DMS153 (cell line): Measurements from ENCODE around the gene GMPR.
A peak's percentile ranks its signal among the peaks of the same experiment; 100 is the strongest.
"Not testable (repeated sequence)": the region's sequence is repeated elsewhere in the genome, so short reads cannot be mapped to it uniquely, and the experiment has no call there.

Experiments
- DNase-seq: peaks from one replicate; lab custom pipeline; 2025; lab: John Stamatoyannopoulos, UW

The GMPR gene

DNA sequence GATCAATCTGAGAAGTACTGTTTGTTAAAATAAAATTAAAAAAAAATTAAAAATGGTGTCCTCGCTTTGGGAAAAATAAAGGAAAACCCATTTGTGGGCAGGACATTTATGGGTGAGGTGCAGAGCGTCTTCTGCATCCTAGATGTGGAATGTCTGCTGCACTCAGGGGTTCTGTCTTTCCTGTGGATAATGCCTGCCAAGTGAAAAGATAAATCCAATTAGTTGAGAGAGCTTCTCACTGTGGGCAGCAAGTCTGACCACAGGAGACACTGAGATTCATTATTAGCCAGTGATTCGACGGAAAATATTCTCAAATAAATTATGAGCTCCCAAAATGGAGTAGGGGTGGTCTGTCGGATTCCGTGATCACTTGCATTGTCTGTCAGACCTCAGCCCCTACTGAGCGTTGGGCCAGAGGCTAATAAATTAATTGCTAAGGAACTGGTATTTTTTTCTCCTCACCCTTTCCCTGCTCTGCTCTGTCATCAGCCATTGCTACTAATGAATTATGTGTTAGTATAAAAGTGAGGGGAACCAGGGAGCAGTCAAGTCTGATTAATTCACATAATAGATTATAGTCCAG lies 10.0 kb downstream of the GMPR start:
- DNase-seq, result no peak

DNA sequence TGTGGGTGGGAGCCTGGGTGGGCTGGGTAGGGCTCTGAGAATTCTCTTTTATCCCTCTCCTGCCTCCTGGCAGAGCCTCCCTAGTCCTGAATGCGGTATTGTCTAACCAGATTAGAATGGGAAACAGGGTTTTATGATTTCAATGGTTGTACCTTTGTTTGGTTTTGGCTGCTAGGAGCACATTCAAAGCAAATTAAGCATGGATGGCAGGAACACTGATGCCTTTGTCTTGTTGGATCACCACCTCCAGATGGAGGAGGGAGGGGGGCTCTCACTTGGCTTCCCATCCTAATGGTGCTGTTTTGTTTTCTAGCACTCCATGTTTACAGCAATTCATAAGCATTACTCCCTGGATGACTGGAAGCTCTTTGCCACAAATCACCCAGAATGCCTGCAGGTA lies 11.6 kb downstream of the GMPR start:
- DNase-seq, result peak; percentile 92

DNA sequence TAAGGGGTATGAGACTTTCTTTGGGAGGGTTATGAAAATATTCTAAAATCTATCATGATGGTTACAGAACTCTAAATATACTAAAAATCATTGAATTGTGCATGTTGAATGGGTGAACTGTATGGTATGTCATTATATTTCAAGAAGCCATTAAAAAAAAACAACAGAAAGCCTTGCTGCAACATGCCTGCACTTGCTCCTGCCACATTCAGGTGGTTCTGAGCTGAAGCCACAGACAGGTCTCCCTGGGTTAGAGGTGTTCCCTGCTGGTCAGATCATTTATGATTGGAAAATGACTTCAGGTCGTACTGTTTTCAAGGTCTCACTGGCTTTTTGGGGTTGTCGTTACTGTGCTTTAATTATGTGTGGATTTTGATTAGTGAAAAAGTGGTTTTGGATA lies 13.3 kb downstream of the GMPR start:
- no peak for DNase-seq

DNA sequence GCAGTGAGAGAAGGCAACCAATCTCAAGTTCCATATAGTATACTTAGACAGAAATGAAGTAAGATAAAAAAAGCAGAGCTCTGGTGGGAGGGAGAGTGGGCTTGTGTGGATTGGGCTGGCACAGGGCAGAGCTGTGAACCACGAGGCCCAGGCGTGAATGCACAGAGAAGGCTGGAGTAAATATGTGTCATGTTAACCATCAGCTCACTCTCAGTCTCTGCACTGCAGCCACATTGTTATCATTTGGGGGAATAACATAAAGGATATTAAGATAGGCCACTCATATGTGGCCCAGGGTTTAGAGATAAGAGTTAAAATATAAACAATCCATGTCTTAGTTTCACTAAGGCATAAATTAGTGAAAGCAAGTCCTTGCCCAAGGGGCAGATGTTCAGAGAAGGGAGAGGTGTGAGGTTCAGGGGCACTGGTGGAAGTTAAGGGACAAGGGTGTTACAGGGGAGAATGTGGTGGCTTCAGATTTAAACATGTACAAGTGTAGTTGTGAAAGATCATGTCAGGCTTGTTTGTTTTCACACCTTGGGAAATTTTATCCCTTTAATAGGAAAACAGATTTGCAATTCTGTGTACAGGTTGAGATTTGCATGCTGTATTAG lies 14.4 kb downstream of the GMPR start:
- no peak for DNase-seq

DNA sequence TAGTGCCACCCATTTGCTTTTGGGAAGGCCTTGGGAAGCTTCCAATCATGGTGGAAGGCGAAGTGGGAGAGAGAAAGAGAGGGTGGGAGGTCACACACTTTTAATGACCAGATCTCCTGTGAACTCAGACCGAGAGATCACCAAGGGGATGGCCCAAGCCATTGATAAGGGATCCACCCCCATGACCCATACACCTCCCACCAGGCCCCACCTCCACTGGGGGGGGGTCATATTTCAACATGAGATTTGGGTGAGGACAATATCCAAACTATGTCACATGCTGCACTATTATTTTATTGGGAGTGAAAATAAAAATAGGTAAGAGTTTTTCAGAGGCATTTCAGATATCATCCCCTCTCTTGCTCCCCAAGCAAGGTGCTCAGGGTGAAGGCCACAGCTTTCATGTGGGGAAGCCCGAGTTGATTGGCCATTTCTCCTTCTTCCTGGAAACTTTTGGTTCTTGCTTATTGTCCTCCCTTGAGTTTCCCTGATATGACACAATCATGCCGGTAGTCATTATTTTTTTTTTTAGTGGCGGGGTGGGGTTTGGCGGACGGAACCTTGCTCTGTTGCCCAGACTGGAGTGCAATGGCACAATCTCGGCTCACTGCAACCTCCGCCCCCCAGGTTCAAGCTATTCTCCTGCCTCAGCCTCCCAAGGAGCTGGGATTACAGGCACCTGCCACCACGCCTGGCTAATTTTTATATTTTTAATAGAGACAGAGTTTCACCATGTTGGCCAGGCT lies 15.2 kb downstream of the GMPR start:
- DNase-seq, result no peak

DNA sequence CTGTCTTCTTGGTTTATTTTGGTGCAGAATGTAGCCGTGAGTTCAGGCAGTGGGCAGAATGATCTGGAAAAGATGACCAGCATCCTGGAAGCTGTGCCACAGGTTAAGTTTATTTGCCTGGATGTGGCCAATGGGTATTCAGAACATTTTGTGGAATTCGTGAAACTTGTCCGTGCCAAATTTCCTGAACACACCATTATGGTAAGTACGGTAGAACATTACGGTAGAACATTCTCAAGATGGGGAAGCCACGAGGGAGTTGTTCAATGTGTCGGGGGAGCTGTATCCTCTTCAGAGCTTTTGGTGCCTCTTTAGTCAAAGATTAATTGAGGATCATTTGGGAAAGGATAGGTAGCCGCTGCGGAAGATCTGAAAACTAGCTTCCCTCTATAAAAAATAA lies 16.1 kb downstream of the GMPR start:
- no peak for DNase-seq

DNA sequence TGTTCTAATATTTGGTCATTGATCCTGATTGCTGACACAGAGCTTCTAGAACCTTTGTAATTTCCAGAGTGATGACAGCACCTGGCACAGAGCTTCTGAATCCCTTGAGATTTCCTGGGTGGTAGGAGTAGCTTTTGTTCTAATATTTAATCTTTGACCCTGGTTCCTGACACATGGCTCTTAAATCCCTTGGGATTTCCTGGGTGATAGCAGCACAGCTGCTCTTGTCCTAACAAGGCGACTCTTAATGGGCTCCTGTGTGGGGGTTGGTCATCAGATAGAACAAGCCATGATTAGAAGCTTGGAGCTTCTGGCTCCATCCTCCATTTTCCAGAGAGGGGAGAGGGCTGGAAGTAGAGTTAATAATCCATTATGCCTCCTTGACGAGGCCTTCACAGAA lies 18.4 kb downstream of the GMPR start:
- peak; percentile 87 for DNase-seq

DNA sequence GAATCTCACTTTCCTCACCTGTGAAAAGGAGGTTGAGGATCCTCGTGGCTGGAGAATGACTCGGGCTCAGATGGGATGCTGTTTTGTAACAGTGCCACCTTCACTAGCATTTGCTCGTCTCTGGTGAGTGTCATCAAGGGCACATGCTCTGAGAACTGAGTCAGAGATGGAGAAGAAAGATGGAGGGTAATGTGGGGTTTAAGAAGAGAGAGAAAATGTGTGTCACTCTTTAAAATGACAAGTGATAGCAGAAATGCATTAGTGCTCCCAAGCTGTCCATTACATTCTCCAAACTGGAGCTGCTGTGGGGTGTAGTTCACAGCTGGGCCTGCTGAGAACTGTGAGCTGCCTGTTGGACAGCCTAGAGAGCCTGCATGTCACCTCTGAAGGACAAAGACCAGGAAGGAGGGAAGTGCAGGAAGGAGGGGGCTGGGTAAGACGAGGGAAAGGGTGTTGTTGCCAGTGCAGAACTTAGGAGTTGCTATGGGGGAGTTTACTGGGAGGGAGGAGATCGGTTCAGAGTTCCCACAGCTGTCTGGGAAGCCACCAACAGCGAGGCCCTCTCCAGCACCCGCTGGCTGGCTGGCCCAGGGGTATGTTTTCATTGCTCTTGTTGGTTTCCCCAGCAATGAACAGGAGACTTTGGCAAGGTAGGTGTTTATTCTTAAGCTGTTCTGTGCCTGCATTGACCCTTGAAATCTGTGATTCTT lies 19.8 kb downstream of the GMPR start:
- peak; percentile 39 for DNase-seq

DNA sequence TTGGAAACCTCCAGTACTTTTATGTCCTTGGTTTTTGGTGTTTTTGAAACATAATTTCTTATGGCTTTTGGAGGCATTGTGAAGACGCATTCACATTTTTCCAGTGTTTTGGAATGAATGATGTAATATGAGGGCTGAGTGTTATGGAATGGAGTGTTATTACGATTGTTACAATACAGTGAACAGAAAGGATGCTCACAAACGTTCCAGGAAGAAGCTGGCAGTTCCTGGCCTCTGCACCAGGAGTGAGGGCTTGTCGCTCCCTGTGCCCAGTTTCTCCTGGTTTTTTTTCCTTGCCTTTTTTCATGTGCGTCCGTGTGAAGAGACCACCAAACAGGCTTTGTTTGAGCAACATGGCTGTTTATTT lies 20.3 kb downstream of the GMPR start:
- DNase-seq, result no peak

DNA sequence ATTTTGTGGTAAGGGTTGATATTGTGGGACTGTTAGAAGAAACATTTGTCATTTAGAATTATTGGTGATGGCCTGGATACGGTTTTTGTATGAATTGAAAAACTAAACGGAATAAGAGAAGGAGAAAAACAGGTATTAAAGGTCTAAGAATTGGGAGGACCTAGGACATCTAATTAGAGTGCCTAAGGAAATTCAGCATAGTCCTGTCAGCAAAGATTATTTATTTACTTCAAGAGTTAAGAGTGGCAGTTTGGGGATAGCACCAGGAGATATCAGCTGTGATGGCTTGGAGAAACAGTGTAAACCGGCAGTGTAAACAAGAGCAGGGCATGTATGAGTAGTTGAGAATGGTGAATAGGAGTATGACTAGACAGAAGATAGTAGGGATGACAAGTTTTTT lies 21.2 kb downstream of the GMPR start:
- not testable (repeated sequence) for DNase-seq

DNA sequence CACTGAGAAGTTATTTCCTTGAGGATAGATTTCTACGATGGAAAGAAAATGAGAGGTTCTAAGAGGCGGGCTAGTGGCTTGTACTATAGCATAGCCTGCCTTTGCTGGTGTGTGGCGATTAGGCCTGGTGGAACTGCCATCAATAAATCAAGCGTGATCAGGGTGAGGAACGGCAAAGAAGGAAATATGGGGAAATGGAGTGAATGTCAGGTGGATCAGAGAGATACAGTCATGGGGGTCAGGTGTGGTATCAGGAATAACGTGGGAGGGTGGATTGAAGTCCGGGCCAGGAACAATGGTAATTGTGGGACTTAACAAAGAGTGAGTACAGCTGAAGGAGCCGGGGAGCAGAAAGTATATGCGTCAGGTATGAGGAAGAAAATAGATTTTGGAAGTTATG lies 22.2 kb downstream of the GMPR start:
- not testable (repeated sequence) for DNase-seq

DNA sequence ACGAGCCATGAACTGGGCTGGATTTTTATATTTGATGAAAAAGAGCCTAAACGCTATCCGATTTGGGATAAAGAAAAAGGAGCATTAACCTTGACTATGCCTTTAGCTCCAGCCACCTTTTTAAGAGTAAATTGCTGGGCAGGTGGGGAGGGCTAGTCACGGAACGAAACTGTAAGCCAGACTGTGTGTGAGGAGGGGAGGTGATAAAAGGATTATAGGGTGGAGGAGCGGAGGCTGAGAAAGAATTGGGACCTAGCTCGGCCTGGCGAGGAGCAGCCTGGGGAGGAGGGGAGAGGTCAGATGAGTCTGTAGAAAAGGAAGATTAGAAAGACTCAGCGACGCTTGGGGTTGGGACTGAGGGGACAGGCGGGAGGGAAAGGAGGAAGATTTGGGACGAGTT lies 24.4 kb downstream of the GMPR start:
- not testable (repeated sequence) for DNase-seq

DNA sequence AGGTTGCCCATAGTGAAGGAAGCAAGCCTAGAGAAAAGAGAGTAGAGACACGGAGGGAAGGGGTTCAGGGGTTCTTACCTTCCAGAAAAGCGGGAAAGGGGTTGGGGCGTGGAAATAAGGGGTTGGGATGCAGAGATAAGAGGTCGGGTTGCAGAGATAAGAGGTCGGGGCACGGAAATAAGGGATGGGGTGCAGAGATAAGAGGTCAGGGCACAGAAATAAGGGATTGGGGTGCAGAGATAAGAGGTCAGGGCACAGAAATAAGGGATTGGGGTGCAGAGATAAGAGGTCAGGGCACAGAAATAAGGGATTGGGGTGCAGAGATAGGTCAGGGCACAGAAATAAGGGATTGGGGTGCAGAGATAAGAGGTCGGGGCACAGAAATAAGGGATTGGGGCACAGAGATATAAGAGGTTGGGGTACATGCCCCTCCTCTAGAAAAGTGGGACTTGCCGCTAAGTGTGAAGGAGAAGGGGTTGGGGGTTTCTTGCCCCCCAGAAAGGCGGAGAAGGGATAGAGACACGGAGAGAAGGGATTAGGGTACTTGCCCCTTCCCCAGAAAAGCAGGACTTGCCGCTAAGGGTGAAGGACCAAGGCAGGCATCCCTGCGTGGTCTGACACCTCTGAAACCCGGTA lies 25.2 kb downstream of the GMPR start:
- DNase-seq, result not testable (repeated sequence)

DNA sequence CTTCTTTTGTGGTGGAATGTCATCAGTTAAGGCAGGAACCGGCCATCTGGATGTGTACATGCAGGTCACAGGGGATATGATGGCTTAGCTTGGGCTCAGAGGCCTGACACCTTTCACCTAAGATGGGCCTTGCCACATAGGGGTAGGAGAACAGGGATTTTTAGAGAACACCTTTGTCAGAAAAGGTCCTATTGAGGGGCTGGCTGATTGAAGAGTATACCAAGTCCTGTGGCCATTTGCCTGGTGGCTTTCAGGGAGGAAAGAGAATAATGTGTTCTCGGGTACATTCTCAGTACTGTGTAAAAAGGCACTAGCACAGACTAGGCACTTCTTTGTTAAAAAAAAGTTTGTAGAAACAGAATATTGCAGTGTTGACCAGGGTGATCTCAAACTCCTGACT lies 26.4 kb downstream of the GMPR start:
- DNase-seq, result no peak

DNA sequence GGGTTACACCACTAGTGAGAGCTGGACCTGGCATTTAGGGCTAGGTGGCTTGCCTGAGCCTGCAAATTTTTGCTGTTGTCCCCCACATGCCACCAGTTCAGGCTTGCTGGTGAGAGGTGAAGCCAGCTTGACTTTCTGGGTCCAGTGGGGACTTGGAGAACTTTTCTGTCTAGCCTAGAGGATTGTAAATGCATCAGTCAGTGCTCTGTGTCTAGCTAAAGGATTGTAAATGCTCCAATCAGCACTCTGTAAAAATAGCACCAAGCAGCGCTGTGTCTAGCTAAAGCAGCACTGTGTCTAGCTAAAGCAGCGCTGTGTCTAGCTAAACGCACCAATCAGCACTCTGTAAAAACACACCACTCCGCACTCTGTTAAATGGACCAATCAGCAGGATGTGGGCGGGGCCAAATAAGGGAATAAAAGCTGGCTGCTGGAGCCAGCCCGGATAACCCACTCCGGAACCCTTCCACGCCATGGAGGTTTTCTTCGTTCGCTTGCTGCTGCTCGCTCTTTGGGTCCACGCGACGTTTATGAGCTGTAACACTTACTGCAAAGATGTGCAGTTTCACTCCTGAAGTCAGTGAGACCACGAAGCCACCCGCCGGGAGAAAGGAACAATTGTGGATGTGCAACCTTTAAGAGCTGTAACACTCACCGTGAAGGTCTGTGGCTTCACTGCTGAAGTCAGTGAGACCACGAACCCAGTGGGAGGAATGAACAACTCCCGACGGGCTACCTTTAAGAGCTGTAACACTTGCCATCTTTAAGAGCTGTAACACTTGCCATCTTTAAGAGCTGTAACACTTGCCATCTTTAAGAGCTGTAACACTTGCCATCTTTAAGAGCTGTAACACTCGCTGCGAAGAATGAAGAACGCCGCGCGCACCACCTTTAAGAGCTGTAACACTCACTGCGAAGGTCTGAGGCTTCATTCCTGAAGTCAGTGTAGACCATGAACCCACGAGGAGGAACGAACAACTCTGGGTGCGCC lies 27.3 kb downstream of the GMPR start:
- no peak for DNase-seq

DNA sequence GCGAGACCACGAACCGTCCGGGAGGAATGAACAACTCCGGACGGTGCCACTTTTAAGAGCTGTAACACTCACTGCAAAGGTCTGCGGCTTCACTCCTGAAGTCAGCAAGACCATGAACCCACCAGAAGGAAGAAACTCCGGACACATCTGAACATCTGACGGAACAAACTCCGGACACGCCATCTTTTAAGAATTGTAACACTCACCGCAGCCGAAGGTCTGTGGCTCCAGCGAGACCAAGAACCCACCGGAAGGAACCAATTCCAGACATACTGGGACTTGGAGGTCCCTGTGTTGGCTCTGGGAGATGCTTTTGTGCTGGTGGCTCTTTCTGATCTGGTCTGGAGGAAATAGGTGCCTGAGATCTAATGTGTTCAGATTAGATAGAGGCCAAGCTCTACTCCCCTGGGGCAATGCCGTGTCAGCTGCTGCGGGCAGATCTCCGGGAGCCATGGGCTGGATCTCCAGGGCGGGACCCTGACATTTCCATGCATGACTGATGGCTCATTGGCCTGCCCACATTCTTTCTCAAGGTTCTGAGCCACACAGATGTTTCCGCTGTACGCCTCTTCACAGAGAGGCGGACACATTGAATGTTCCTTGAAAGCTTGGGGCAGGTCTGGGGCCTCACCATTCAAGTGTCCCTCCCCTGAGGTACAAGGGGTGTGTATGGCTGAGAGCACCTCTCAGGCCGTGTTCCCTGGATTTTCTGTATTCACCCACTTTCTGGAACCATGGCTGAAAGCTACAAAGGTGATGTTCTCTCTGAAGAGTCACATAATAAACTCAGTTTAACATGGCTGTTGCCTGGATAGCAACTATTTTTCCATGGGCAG lies 29.3 kb downstream of the GMPR start:
- no peak for DNase-seq

DNA sequence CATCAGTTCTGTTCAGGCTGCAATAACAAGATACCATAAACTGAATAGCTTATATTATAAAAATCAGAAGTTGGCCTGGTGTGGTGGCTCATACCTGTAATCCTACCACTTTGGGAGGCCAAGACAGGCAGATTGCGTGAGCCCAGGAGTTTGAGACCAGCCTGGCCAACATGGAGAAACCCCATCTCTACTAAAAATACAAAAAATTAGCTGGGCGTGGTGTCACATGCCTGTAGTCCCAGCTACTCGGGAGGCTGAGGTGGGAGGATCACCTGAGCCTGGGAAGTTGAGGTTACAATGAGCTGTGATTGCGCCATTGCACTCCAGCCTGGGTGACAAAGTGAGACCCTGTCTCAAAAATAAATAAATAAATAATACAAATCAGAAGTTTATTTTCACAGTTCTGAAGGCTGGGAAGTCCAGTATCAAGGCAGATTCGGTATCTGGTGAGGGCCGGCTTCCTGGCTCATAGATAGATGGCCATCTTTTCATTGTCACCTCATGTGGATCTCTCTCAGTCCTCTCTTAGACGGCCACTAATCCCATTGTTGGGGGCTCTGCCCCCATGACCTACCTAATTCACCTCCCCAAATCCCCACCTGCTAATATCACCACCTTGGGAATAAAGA lies 31.2 kb downstream of the GMPR start:
- DNase-seq, result not testable (repeated sequence)

DNA sequence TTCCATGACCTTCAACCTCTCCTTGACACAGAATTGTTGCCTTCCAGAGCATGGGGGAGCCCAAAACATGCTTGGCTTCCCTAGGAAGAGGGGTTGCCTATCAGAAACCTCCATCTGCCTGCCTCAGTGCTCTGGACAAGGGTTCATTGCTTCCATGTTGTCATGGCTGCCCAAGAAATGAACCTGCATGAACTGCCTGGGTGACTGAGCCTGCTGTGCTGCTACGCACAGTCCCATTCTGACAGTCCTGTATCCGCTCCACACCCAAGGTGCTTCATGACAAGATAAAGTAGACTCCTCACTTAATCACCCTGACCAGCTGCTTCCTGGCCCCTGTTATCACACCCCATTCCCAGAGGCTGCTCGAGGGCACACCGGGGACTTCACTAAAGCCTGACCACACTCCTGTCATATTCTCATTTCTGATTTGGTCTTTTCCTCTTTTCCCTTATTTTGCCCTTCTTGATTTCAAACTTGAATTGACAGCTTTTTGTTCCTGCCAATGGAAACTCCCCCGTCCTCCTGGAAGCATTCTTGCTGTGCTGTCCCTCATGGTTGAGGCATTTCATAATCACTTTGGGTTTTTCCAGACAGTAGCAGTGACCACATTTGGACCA lies 31.9 kb downstream of the GMPR start:
- DNase-seq, result no peak

DNA sequence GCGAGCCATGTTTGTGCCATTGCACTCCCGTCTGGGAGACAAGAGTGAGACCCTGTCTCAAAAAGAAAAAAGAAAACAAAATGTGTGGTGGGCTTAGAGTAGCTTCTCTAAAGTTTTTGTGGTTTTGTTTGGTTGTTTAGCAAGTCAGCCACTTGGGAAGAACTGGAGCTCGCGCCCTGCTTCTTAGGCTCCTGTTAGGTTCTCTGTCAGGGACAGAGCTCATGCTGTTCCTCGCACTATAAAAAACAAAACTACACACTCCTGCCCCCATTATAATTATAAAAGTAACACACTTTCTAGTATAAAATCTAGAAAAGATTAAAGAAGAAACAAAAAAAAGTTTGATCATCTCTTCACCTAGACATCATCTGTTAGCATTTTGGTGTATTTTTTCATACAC lies 33.0 kb downstream of the GMPR start:
- DNase-seq, result no peak
